Natural killer cell (primary cell): ENCODE results near the gene CDH23. TPM values are rescaled to one million over a fixed set of nuclear protein-coding genes. Genes with fewer than 3 reads are reported as not detected.

Experiments
- ATAC-seq, 3 donors: fragments of 150-1000 bp in 2 of 3; fragments of 200-7000 bp in 1 of 3; cut with Tn5 transposase; 1 replicate in 1 of 3; 2 replicates in 2 of 3; pipeline ENCODE4 v1.10.0; 2021; ENCODE audit warnings: mild to moderate bottlenecking in 2 of 3, moderate library complexity in 2 of 3
- DNase-seq, 2 donors: peaks; one replicate each; pipeline versions ENCODE4 v3.0.0 to v3.0.0-alpha.2; 2013 to 2021; ENCODE audit warnings: mixed read lengths in 1 of 2
- H3K27ac ChIP-seq: one replicate; pipeline ENCODE4 v1.5.1; 2013; ENCODE audit warnings: mild to moderate bottlenecking, low read length
- H3K27me3 ChIP-seq: one replicate; pipeline ENCODE4 v1.6.1; 2013; ENCODE audit warnings: low read length; ENCODE audit not compliant: control insufficient read depth, insufficient read depth
- H3K36me3 ChIP-seq: one replicate; pipeline ENCODE4 v1.6.1; 2013; ENCODE audit warnings: low read length; ENCODE audit not compliant: control insufficient read depth, insufficient read depth
- H3K4me1 ChIP-seq: one replicate; pipeline ENCODE4 v1.6.1; 2013; ENCODE audit warnings: low read length; ENCODE audit not compliant: control insufficient read depth, insufficient read depth
- H3K4me3 ChIP-seq: one replicate; pipeline ENCODE4 v1.5.1; 2013; ENCODE audit warnings: low read length
- H3K9me3 ChIP-seq: one replicate; pipeline ENCODE4 v1.6.1; 2013; ENCODE audit warnings: low read length; ENCODE audit not compliant: control insufficient read depth, insufficient read depth
- H3K27ac Mint-ChIP-seq, 2 donors: one replicate each; pipeline ENCODE4 v1.8.0; 2022; ENCODE audit warnings: mild to moderate bottlenecking in 2 of 2, mixed read lengths in 2 of 2, moderate library complexity in 1 of 2
- H3K27me3 Mint-ChIP-seq, 2 donors: one replicate each; pipeline ENCODE4 v1.8.0; 2022; ENCODE audit warnings: low read depth in 2 of 2, mixed read lengths in 2 of 2
- H3K36me3 Mint-ChIP-seq: one replicate; pipeline ENCODE4 v1.8.0; 2022; ENCODE audit warnings: mixed read lengths
- H3K4me1 Mint-ChIP-seq, 2 donors: one replicate each; pipeline ENCODE4 v1.8.0; 2022; ENCODE audit warnings: mixed read lengths in 2 of 2
- H3K4me3 Mint-ChIP-seq: one replicate; pipeline ENCODE4 v1.8.0; 2022; ENCODE audit warnings: mild to moderate bottlenecking, moderate library complexity, mixed read lengths
- H3K9me3 Mint-ChIP-seq, 2 donors: one replicate each; pipeline ENCODE4 v1.8.0; 2022; ENCODE audit warnings: mixed read lengths in 2 of 2
- WGBS: methylation state at CpG from one replicate; pipeline ENCODE4 v1.1.7; 2013; ENCODE audit warnings: missing lambda C conversion rate; ENCODE audit not compliant: insufficient coverage; 5-methylcytosine and 5-hydroxymethylcytosine counted together
- intact Hi-C: fragments of 100-400 bp; cut with micrococcal nuclease; formaldehyde crosslinking; loops from one replicate; pipeline ENCODE4 v1.14.2; 2022
- total RNA-seq, 4 donors: library from RNA; stranded (reverse); fragments of 120-200 nt in 1 of 4; gene quantifications; one replicate each; pipeline versions ENCODE4 v1.2.3 to v1.2.4, GENCODE V29; 2013 to 2022
- TF ChIP-seq, protein P1 (sequence below): fragments of 200-600 bp; IDR thresholded peaks from one replicate; pipeline ENCODE4 v1.8.0; 2022; ENCODE audit warnings: antibody characterized with exemption

CDH23 gene
- total RNA-seq, 3 donors from 2014 or later (not counting 1 experiment from before 2014, with no cell fraction given) = 1.2 to 6.0 (median 4.3) TPM

DNA sequence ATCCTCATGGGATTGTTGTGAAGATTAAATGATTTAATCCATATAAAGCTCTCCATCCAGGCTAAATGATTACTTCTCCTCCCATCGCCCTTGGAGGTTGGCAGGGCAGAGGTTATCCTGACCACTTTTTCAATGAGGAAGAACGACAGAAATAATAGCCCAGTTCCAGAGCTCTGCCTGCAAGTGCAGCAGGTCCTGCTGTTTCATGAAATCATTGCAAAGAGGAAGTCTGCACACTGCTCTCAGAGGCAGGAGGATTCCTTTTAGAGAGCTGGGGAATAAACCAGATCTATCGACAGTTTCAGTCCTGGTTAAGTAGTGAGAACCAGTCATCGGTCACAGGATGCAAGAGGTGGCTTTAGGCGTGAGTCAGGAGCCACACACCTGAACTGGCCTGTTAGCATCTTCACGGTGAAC is 25.0 kb upstream of the CDH23 start:
- intact Hi-C loops = no loop called here
- Mint-ChIP-seq H3K36me3 (no peaks in the 10 kb centered on the region), H3K4me1 (no peaks in the 10 kb centered on the region), H3K4me3 (no peak overlapping the region), H3K9me3 (no peaks in the 10 kb centered on the region), H3K27ac (no peak overlapping the region), H3K27me3 (peaks cover 2 to 8% of the 10 kb centered on the region in 2 donors)
- DNase-seq = no peak
- Histone ChIP-seq H3K9me3 (no peaks in the 10 kb centered on the region), H3K36me3 (no peaks in the 10 kb centered on the region), H3K4me3 (no peak overlapping the region), H3K27ac (peak overlapping the region; percentile 3), H3K27me3 (no peaks in the 10 kb centered on the region), H3K4me1 (peaks cover 21% of the 10 kb centered on the region)
- ATAC-seq = no peak
- TF ChIP-seq, protein P1, sequence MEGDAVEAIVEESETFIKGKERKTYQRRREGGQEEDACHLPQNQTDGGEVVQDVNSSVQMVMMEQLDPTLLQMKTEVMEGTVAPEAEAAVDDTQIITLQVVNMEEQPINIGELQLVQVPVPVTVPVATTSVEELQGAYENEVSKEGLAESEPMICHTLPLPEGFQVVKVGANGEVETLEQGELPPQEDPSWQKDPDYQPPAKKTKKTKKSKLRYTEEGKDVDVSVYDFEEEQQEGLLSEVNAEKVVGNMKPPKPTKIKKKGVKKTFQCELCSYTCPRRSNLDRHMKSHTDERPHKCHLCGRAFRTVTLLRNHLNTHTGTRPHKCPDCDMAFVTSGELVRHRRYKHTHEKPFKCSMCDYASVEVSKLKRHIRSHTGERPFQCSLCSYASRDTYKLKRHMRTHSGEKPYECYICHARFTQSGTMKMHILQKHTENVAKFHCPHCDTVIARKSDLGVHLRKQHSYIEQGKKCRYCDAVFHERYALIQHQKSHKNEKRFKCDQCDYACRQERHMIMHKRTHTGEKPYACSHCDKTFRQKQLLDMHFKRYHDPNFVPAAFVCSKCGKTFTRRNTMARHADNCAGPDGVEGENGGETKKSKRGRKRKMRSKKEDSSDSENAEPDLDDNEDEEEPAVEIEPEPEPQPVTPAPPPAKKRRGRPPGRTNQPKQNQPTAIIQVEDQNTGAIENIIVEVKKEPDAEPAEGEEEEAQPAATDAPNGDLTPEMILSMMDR = no peak
- 12% methylated on average over 6 of the region's 6 CpGs for WGBS

- Mint-ChIP-seq H3K36me3 (no peaks in the 10 kb centered on the region), H3K27me3 (peaks cover 2 to 8% of the 10 kb centered on the region in 2 donors), H3K4me3 (no peak overlapping the region), H3K9me3 (no peaks in the 10 kb centered on the region), H3K4me1 (peaks cover 6% of the 10 kb centered on the region in 2 donors), H3K27ac (no peak overlapping the region)
- no peaks in the 10 kb centered on the region for H3K9me3 ChIP-seq
- no peak overlapping the region for H3K4me3 ChIP-seq
- peak overlapping the region; percentile 42 for H3K27ac ChIP-seq
- DNase-seq (no peak), ATAC-seq (no peak)
- peaks cover 29% of the 10 kb centered on the region for H3K4me1 ChIP-seq
- H3K27me3 ChIP-seq = no peaks in the 10 kb centered on the region
- intact Hi-C loops = no loop called here
- WGBS = 69% methylated on average over 9 of the region's 10 CpGs
- TF ChIP-seq, protein P1 = no peak
- H3K36me3 ChIP-seq = no peaks in the 10 kb centered on the region
These were observed 23.7 kb upstream of the CDH23 start for GRCh38 chr10:71372882-71373495.

DNA sequence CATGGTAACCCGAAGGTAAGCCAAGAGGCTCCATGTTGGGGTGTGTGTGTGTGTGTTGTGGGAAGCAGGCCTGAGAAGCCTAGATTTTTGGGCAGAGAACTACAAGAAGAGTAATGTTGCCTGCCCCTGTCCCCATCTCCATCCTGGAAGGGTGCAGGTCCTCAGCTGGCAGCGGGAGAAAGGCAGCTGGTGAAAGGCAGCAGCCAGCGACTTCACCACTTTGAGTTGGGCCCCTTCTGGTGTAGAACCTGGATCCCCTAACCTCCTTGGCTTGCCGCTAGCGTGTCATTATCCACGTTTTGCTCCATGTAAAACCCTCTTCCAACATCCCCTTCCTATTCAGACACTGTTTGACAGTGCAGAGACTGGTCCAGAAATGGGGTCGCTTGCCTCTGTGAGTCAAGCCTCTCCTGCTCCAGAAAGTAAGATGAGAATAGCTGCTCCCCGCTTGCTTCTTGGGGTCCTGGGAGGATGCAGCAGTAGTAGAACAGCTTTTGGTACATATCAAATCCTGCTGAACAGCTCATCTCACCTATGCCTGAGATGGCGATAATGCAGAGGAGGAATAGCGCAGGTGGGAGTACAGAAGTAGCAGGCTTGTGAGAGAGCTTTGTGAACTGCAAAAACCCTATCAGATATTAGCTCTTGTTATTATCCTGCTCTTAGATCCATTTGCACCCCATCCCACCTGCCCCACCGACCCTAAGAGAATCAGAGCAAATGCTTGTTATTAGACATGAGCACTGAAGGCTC is 22.1 kb upstream of the CDH23 start:
- no peak for DNase-seq
- no peak overlapping the region for H3K27ac ChIP-seq
- peaks cover 37% of the 10 kb centered on the region for H3K4me1 ChIP-seq
- no peaks in the 10 kb centered on the region for H3K36me3 ChIP-seq
- no peaks in the 10 kb centered on the region for H3K27me3 ChIP-seq
- no peaks in the 10 kb centered on the region for H3K9me3 Mint-ChIP-seq
- H3K36me3 Mint-ChIP-seq = no peaks in the 10 kb centered on the region
- peaks cover 6% of the 10 kb centered on the region in 2 donors for H3K4me1 Mint-ChIP-seq
- peaks cover 2 to 8% of the 10 kb centered on the region in 2 donors for H3K27me3 Mint-ChIP-seq
- H3K9me3 ChIP-seq = no peaks in the 10 kb centered on the region
- H3K4me3 Mint-ChIP-seq = peak overlapping the region; percentile 55
- ATAC-seq = no peak
- no peak overlapping the region for H3K27ac Mint-ChIP-seq
- intact Hi-C loops = no loop called here
- WGBS = 92% methylated on average over 11 of the region's 11 CpGs
- TF ChIP-seq, protein P1 = no peak
- no peak overlapping the region for H3K4me3 ChIP-seq
